ENCODE results near the gene CPNE4.

CPNE4 gene

GRCh38 chr3:131795390-131796090 is 239.3 kb downstream of the CPNE4 start:
- peak; percentile 27 to 89 (median 59) for DNase-seq

GRCh38 chr3:131794766-131795388 is 239.9 kb downstream of the CPNE4 start:
- peak; percentile 38 to 76 (median 75) for DNase-seq

DNA sequence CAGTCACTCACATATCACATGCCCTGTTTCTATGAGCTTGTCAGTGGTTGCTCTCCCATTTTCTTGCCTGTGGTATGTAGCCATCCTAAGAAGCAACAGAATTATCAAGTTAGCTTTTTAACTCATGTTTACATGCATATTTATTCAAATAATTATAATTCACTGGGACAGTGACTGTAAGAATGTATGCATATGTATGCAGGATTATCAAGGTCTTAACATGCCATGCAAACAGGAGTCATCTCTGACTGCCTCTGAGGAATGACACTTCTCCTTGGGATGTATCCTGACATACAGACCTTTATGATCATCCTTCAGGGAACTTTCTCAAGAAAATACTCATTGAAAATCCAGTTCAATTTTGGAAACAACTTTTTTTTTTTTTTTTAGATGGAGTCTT is 240.9 kb downstream of the CPNE4 start:
- no peak for DNase-seq

DNA sequence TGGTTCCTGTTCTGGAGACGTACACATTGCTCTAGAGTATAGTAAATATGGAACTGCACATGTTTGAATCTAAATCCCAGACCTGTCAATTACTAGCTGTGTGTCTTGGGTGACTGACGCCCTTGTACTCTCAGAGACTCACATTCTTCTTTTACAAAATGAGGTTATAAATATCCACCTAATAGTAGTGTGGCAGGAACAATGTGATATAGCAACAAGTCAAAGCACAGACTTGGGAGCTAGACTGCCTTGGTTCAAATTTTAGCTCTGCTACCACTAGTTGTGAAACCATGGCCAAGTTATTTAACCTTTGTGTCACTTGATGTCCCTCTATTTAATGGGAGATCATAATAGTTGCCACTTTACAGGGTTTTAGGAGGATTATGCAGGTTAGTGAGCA is 245.6 kb downstream of the CPNE4 start:
- DNase-seq, result no peak

DNA sequence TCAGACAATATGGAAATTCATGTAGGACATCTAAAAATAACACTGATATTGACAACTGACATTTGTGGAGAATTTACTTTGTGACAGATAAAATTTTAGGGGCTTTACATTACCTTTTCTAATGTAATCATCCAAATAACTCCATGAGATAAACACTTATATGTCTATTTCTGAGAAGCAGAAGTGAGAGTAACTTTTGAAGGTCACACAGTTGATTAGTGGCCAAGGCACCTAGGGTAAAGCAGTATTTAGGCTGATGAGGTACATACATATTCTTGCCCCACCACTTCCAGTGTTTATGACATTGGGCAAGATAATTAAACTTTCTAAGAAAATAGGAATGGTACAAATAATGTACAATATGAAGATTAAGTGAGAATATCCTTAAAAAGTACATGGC is 248.4 kb downstream of the CPNE4 start:
- DNase-seq, result no peak

GRCh38 chr3:131782751-131783150 is 252.1 kb downstream of the CPNE4 start:
- peak in 2 of 3 experiments; percentile 24 to 72 for DNase-seq

DNA sequence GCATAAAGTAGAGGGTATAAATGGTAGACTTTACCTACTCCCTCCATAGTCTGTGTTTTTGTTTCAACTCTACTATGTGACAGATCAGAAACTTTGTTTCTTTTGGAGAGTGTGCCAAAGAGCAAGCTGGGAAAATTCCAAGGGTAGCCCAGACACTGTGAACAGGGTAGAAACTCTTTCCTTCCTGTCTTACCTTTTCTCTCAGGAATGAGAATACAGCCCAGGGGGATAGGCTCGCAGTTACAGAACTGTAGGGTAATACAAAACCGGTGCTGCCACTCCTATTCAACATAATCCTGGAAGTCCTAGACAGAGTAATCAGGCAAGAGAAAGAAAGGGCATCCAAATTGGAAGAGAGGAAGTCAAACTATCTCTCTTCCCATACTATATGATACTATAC is 256.3 kb downstream of the CPNE4 start:
- no peak for DNase-seq

DNA sequence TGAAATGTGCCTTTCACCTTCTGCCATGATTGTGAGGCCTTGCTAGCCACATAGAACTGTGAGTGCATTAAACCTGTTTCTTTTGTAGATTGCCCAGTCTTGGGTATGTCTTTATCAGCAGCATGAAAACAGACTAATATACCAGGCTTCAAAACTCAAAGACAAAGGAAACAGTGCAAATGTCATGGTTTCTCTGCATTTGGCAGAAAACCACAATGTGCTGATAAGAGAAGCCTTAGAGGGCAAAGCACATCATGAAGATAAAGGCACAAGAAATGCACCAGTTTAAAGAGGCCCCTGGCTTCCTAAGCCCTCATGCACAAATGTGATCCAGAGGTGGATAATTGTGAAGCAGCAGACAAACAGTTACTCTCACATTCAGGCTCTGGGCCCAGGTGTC is 259.2 kb downstream of the CPNE4 start:
- no peak for DNase-seq

DNA sequence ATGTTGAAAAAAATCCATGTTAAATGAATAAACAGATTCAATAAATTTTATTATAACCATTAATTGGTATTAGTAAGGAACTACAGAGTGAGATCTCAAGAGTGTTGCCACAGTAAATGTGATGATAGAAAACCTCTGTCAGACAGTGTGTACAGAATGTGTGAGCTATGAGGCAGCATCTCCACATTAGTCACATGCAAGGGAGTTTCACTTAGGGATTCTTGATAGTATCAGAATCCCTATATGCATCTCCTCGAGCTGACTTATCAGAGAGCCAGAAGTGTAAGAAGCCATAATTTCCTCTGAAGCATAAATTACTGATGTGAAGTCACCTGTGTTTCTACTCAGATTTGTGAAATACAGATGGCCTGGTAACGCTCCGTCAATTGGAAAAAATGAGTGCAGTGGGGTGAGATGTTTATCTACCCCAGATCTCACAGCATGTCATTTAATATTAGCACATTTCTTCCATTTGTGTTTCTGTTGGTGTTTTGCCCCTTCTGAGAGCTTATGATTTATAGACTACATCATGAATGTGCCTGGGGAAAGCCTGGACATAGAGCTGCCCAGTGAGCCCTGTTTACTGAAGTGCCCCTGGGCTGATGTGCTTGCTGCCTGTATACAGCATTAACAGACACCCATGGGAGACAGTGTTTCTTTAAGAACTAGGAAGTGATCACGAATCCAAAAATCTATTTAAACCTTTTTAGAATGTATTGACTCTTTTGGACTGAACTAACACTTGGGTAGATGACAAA is 262.4 kb downstream of the CPNE4 start:
- peak in 2 of 3 experiments; percentile 58 to 71 for DNase-seq

GRCh38 chr3:131762981-131763564 is 271.7 kb downstream of the CPNE4 start:
- peak in 2 of 3 experiments; percentile 49 to 91 for DNase-seq

DNA sequence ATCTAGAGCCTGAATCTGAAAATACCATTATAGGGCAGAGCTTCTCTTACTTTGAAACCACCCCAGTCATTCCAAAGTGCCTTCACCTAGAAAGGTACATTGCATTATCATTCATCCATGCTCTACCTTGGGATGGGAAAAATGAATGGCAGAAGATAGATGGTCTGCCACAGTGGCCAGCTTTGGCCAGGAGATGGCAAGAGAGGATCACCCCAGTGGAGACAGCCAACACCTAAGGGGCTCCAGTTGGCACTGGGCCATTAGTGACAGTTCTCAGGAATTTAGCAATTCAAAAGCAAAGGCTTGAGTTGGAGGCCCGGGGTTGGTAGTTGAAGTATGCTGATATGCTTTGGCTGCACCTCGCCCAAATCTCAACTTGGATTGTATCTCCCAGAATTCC is 278.4 kb downstream of the CPNE4 start:
- DNase-seq, result peak in 1 of 3 experiments; percentile 48

DNA sequence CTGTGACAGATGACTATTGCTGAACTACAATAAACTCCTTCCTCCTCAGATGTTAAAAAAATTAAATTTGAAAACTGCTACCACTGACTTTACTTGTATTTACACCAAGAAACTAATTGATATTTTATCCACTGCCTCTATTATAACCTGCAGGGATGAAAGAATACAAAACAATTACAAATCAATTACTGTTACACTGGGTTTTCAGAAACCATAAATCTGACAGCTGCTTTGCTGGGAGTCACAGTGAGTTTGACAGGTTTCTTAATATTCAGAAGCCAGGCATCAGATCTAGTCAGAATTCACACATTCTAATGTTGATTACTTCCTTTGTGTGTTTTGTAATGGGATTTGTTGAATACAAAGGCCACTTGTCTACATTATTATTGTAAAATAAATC is 279.4 kb downstream of the CPNE4 start:
- peak in 2 of 3 experiments; percentile 67 to 90 for DNase-seq

GRCh38 chr3:131750256-131750655 is 284.6 kb downstream of the CPNE4 start:
- DNase-seq, result no peak

DNA sequence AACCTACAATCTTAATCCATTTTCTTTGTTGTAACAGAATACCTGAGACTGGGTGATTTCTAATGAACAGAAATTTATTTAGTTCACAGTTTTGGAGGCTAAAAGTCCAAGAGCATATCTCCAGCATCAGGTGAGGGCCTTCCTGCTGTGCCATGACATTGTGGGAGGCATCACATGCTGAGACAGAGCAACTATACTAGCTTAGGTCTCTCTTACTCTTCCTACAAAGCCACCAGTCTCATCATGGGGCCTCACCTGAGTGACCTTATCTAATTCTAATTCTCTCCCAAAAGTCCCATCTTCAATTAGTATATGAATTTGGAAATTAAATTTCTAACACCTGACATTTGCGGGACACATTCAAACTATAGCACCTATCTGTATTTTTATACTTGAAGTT is 285.0 kb downstream of the CPNE4 start:
- no peak for DNase-seq

GRCh38 chr3:131747466-131747865 is 287.3 kb downstream of the CPNE4 start:
- no peak for DNase-seq

DNA sequence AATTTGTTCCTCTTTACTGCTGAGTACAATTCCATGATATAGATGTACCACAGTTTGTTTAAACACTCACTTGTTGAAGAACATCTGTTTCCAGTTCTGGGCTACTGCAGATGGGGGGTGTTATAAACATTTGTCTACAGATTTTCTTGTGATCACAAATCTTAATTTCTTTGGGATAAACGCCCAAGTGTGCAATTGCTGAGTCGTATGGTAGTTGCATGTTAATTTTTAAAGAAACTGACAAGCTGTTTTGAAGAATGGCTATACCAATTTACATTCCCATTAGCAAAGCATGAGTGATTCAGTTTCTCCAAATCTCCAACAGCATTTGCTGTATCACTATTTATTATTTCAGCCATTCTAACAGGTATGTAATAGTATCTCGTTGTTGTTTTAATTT is 290.0 kb downstream of the CPNE4 start:
- no peak for DNase-seq

DNA sequence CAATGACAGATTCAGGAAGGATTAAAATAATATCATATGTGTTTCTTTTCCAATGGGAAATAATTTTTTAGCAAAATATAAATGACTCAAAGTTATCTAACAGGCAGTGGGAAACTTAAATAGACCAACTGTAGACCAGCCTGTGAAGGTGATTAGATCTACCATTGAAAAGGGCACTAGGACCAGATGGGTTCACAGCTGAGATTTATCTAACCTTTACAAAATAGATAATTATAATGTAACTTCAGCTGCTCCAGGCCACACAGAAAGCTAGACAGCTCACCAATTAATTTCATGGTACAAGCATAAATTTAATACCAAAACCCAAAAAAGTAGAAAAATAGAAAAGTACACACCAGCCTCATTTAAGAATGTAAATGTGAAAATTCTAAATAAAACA is 291.7 kb downstream of the CPNE4 start:
- peak in 1 of 3 experiments; percentile 27 for DNase-seq

DNA sequence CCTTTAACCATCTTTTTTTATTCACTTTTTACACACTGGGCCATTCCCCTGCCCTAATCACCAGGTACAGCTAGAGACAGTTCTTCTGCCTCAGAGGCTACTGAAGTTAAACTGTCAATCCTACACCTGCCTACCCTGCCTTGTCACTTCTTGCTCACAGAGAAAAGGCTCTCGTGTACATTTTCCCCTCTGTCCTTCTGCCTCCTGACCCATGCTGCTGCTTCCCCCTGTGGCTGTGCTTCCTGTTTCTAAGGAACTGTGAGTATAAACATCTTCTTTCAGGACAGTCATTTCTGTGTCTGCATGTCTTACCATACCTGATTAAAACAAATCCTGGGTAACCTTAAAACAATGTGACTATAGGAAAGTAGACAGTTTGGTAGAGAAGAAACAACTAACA is 295.6 kb downstream of the CPNE4 start:
- DNase-seq, result peak in 1 of 3 experiments; percentile 14

GRCh38 chr3:131738095-131738494 is 296.7 kb downstream of the CPNE4 start:
- peak in 1 of 3 experiments; percentile 85 for DNase-seq

DNA sequence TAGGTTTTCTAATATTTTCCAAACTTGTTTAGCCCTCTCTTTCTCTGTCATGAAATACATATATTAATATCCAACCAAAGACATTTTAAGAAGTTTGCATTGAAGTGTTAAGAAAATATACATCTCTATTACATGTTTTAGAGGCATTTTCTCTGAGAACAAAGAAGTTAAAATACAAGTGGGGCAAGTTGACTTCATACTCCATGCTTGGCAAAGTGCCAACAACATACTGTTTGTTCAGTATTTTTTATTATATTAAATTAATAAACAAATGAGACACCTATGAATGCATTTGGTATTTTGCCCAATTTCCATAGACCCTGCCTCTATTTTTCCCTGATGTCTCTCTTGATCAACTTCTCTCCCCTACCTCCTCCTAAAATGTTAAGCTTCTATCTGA is 299.3 kb downstream of the CPNE4 start:
- peak in 1 of 3 experiments; percentile 29 for DNase-seq

DNA sequence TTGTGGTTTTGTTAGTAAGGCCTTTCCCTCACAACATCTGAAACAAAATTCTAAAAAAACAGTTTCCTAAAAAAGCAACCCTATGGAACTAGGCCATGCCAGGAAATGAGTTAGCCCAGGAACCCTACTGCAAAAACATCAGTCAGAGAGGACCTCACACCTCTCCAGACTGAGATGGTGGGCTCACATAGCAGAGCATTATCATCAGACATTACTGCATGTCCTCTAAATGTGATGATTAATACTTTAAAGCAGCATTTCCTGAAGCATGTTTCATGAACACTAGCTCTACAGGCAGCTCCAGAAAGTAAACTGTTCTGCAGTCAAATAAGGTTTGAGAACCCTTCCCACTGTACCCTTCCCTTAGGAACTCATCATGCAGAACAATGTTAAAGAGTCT is 299.7 kb downstream of the CPNE4 start:
- no peak for DNase-seq

DNA sequence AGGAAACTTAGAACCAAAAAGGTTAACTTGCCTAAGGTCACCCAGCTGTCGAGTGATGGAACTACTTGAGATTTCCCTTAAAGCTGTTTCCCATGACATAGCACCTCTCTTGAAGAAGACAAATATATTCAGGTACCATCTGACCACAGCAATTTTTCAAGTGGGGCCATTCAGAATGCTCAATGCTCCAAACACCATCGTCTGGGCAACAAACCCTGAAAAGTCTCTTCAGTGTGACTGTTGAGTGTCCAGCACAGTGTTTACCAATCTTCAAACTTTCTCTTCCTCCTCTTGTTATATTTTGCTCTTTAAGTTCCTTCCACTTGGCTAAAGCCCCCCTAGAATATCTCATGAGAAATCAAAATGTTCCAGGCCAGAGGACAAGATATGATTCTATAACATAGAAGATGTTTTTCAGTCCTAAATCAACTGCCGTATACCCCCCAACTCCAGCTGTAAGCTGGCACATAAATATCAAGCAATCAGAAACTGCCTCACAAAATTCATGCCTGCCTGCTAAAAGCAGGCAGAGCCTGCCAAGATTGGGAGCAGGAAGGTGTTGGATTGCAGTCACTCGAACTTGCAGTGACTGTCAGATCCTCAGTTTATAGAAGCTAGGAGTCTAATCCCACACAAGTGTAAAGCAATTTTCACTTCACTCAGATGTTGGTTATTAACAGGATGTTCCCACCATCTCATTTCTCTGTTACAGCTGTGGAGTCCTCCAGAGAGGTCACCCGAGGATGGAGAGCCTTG is 301.6 kb downstream of the CPNE4 start:
- DNase-seq, result peak in 1 of 3 experiments; percentile 71

DNA sequence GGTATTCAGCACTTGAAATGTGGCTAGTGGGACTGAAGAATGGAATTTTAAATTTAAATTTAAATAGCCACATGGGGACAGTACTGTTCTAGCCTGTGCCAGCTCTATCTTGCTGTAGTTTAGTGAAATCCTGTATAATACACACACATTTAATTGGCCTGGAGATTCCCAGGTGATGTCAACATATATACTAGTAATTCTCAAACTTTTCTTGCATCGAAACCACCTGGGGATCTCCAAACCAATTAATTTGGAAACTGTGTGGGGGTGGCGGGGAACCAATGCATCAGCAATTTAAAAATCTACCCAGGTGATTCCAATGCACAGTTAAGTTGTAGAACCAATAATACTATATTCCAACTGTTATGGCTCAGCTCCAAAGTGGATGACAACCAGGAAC is 303.1 kb downstream of the CPNE4 start:
- DNase-seq, result no peak

All from NCI-H1417 (cell line).